Measurements from ENCODE around the gene OR4N5.
"Not testable (repeated sequence)": the region's sequence is repeated elsewhere in the genome, so short reads cannot be mapped to it uniquely, and the experiment has no call there.

Gene OR4N5

GRCh38 chr14:20138520-20138919 lies at the start of gene OR4N5:
Gene OR4N5 (plus strand): TSS chr14:20138820. CDS start chr14:20143736, 4,916 bp downstream.
- DNase-seq (ENCODE audit: low spot score) = no peak

- DNase-seq (ENCODE audit: low spot score) = no peak
Observed at GRCh38 chr14:20092050-20092449, 46.6 kb upstream of the OR4N5 start.

GRCh38 chr14:20093442-20093841 lies 45.2 kb upstream of the OR4N5 start:
- no peak for DNase-seq (ENCODE audit: low spot score)

GRCh38 chr14:20098926-20099770 lies 39.5 kb upstream of the OR4N5 start:
- DNase-seq (ENCODE audit: low spot score) = not testable (repeated sequence)

GRCh38 chr14:20110438-20110837 lies 28.2 kb upstream of the OR4N5 start, which contains the start of gene OR4K17:
Gene OR4K17 (plus strand): TSS chr14:20110739. CDS start chr14:20117500, 6,761 bp downstream.
- no peak for DNase-seq (ENCODE audit: low spot score)

GRCh38 chr14:20112321-20112720 lies 26.3 kb upstream of the OR4N5 start:
- no peak for DNase-seq (ENCODE audit: low spot score)

- no peak for DNase-seq (ENCODE audit: low spot score)
Observed at GRCh38 chr14:20116748-20117147, 21.9 kb upstream of the OR4N5 start.

GRCh38 chr14:20118795-20119194 lies 19.8 kb upstream of the OR4N5 start:
- no peak for DNase-seq (ENCODE audit: low spot score)

- no peak for DNase-seq (ENCODE audit: low spot score)
Observed at GRCh38 chr14:20143911-20144310, 5.3 kb downstream of the OR4N5 start.

- no peak for DNase-seq (ENCODE audit: low spot score)
Observed at GRCh38 chr14:20144820-20145219, 6.2 kb downstream of the OR4N5 start.

GRCh38 chr14:20164462-20164861 lies 25.8 kb downstream of the OR4N5 start:
- no peak for DNase-seq (ENCODE audit: low spot score)

- no peak for DNase-seq (ENCODE audit: low spot score)
Observed at GRCh38 chr14:20167091-20167490, 28.5 kb downstream of the OR4N5 start.

GRCh38 chr14:20169852-20170251 lies 31.2 kb downstream of the OR4N5 start:
- not testable (repeated sequence) for DNase-seq (ENCODE audit: low spot score)

GRCh38 chr14:20174205-20174604 lies 35.6 kb downstream of the OR4N5 start:
- not testable (repeated sequence) for DNase-seq (ENCODE audit: low spot score)

GRCh38 chr14:20176330-20176729 lies 37.7 kb downstream of the OR4N5 start:
- DNase-seq (ENCODE audit: low spot score) = no peak

- no peak for DNase-seq (ENCODE audit: low spot score)
Observed at GRCh38 chr14:20177433-20177974, 38.9 kb downstream of the OR4N5 start.

GRCh38 chr14:20179218-20179617 lies 40.6 kb downstream of the OR4N5 start:
- DNase-seq (ENCODE audit: low spot score) = no peak

GRCh38 chr14:20179880-20180279 lies 41.3 kb downstream of the OR4N5 start:
- DNase-seq (ENCODE audit: low spot score) = no peak

GRCh38 chr14:20180486-20180885 lies 41.9 kb downstream of the OR4N5 start:
- no peak for DNase-seq (ENCODE audit: low spot score)

- no peak for DNase-seq (ENCODE audit: low spot score)
Observed at GRCh38 chr14:20184181-20184580, 45.6 kb downstream of the OR4N5 start.

GRCh38 chr14:20190596-20190995 lies 52.0 kb downstream of the OR4N5 start, which contains the start of gene OR11G2:
Gene OR11G2 (plus strand): TSS chr14:20190896. CDS start chr14:20197438, 6,542 bp downstream.
- no peak for DNase-seq (ENCODE audit: low spot score)

- DNase-seq (ENCODE audit: low spot score) = no peak
Observed at GRCh38 chr14:20191396-20191795, 52.8 kb downstream of the OR4N5 start.

- no peak for DNase-seq (ENCODE audit: low spot score)
Observed at GRCh38 chr14:20194101-20194500, 55.5 kb downstream of the OR4N5 start.

All from HuH-7.5 (cell line).